ENCODE data around the gene ZMYND10.
"Not testable (repeated sequence)": the region's sequence is repeated elsewhere in the genome, so short reads cannot be mapped to it uniquely, and the experiment has no call there.

The ZMYND10 gene

GRCh38 chr3:50312041-50312440, 33.5 kb downstream of the ZMYND10 start:
- H2AFZ ChIP-seq (ENCODE audit: insufficient read depth, low read length, poor library complexity); H3K79me2 ChIP-seq (ENCODE audit: control insufficient read depth, insufficient read depth, low read length, poor library complexity); H3K4me2 ChIP-seq (ENCODE audit: low read length); H4K8ac ChIP-seq (ENCODE audit: low read depth, low read length); H4K12ac ChIP-seq (ENCODE audit: low read depth, low read length); H2BK12ac ChIP-seq (ENCODE audit: low read length); H3K9me3 ChIP-seq (ENCODE audit: insufficient read depth, low read depth, low read length); H3K27me3 ChIP-seq (ENCODE audit: insufficient read depth, low read length); H3K9ac ChIP-seq (ENCODE audit: low read length); H3K18ac ChIP-seq (ENCODE audit: low read length); H4K91ac ChIP-seq (ENCODE audit: low read depth, low read length); H3K4ac ChIP-seq (ENCODE audit: low read depth, low read length); H3K36me3 ChIP-seq (ENCODE audit: control insufficient read depth in 1 of 2, insufficient read depth in 2 of 2, low read length in 2 of 2); H3K27ac ChIP-seq (ENCODE audit: low read depth, low read length); H2BK5ac ChIP-seq (ENCODE audit: low read depth, low read length, poor library complexity); H3K4me1 ChIP-seq (ENCODE audit: control insufficient read depth in 1 of 2, insufficient read depth in 2 of 2, low read length in 2 of 2); H3K4me3 ChIP-seq (ENCODE audit: low read depth, low read length); H3K23ac ChIP-seq (ENCODE audit: low read length); DNase-seq; H3K14ac ChIP-seq (ENCODE audit: low read length); H2AK5ac ChIP-seq (ENCODE audit: low read length); H3K79me1 ChIP-seq (ENCODE audit: low read length); H2BK120ac ChIP-seq (ENCODE audit: insufficient read depth, low read length, poor library complexity): not testable (repeated sequence)
- no CpG with 5 or more reads among the region's 32 CpGs for WGBS (ENCODE audit: extremely low coverage, insufficient coverage, insufficient read length)

DNA sequence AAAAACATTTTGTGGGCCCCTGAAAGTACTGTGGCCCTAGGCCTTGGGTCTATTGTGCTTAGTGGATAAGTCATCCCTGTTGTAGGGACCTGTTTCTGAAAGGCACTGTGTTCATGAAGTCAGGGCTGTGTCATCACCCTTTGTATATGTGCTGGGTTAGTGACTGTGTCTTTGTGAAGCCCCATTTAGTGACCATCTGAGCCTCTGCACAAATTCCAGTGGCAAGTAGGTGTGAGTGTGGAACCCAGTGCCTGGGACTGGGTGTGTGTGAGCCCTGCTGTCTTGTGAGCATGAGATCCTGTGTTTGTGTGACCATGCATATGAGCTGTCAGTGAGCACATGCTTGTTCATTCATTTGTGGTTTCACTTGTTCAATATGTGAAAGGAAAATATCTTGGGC, 40.9 kb downstream of the ZMYND10 start:
- peaks cover 2 to 4% of the 10 kb centered on the region in 2 experiments for H3K36me3 ChIP-seq (ENCODE audit: control insufficient read depth in 1 of 2, insufficient read depth in 2 of 2, low read length in 2 of 2)
- no peak overlapping the region for H2BK12ac ChIP-seq (ENCODE audit: low read length)
- no peak overlapping the region for H4K12ac ChIP-seq (ENCODE audit: low read depth, low read length)
- H3K4me2 ChIP-seq (ENCODE audit: low read length): no peak overlapping the region
- no peak overlapping the region for H3K9ac ChIP-seq (ENCODE audit: low read length)
- DNase-seq: no peak
- H3K79me2 ChIP-seq (ENCODE audit: control insufficient read depth, insufficient read depth, low read length, poor library complexity): no peaks in the 10 kb centered on the region
- peaks cover 15 to 19% of the 10 kb centered on the region in 2 experiments for H3K4me1 ChIP-seq (ENCODE audit: control insufficient read depth in 1 of 2, insufficient read depth in 2 of 2, low read length in 2 of 2)
- H2AK5ac ChIP-seq (ENCODE audit: low read length): no peak overlapping the region
- H3K14ac ChIP-seq (ENCODE audit: low read length): no peak overlapping the region
- H3K79me1 ChIP-seq (ENCODE audit: low read length): peaks cover 16% of the 10 kb centered on the region
- no peak overlapping the region for H3K27ac ChIP-seq (ENCODE audit: low read depth, low read length)
- H4K8ac ChIP-seq (ENCODE audit: low read depth, low read length): no peak overlapping the region
- no peak overlapping the region for H3K4ac ChIP-seq (ENCODE audit: low read depth, low read length)
- no peaks in the 10 kb centered on the region for H3K27me3 ChIP-seq (ENCODE audit: insufficient read depth, low read length)
- no peak overlapping the region for H3K4me3 ChIP-seq (ENCODE audit: low read depth, low read length)
- H3K23ac ChIP-seq (ENCODE audit: low read length): no peak overlapping the region
- no peak overlapping the region for H2BK5ac ChIP-seq (ENCODE audit: low read depth, low read length, poor library complexity)
- H4K91ac ChIP-seq (ENCODE audit: low read depth, low read length): no peak overlapping the region
- peaks cover 11% of the 10 kb centered on the region for H3K9me3 ChIP-seq (ENCODE audit: insufficient read depth, low read depth, low read length)
- no peak overlapping the region for H2BK120ac ChIP-seq (ENCODE audit: insufficient read depth, low read length, poor library complexity)
- H2AFZ ChIP-seq (ENCODE audit: insufficient read depth, low read length, poor library complexity): no peak overlapping the region
- no peak overlapping the region for H3K18ac ChIP-seq (ENCODE audit: low read length)

GRCh38 chr3:50303013-50303815, 42.3 kb downstream of the ZMYND10 start, which contains the start of gene HYAL1:
Gene HYAL1 (minus strand): TSS chr3:50303574. CDS start chr3:50302956, 618 bp downstream.
- Histone ChIP-seq H3K27me3 (ENCODE audit: insufficient read depth, low read length) (no peaks in the 10 kb centered on the region), H3K4ac (ENCODE audit: low read depth, low read length) (no peak within 1 kb of the TSS), H3K4me2 (ENCODE audit: low read length) (no peak within 1 kb of the TSS), H3K36me3 (ENCODE audit: control insufficient read depth in 1 of 2, insufficient read depth in 2 of 2, low read length in 2 of 2) (no peaks in the 10 kb centered on the region), H3K23ac (ENCODE audit: low read length) (no peak within 1 kb of the TSS), H3K79me1 (ENCODE audit: low read length) (peaks cover 23% of the 10 kb centered on the region), H3K4me1 (ENCODE audit: control insufficient read depth in 1 of 2, insufficient read depth in 2 of 2, low read length in 2 of 2) (peaks cover 19 to 24% of the 10 kb centered on the region in 2 experiments), H2BK5ac (ENCODE audit: low read depth, low read length, poor library complexity) (no peak within 1 kb of the TSS), H2BK12ac (ENCODE audit: low read length) (no peak within 1 kb of the TSS), H4K91ac (ENCODE audit: low read depth, low read length) (no peak within 1 kb of the TSS), H3K14ac (ENCODE audit: low read length) (no peak within 1 kb of the TSS), H2AK5ac (ENCODE audit: low read length) (peak within 1 kb of the TSS; percentile 44), H3K79me2 (ENCODE audit: control insufficient read depth, insufficient read depth, low read length, poor library complexity) (peaks cover 3% of the 10 kb centered on the region), H3K9ac (ENCODE audit: low read length) (no peak within 1 kb of the TSS), H2AFZ (ENCODE audit: insufficient read depth, low read length, poor library complexity) (no peak within 1 kb of the TSS), H4K8ac (ENCODE audit: low read depth, low read length) (no peak within 1 kb of the TSS), H3K18ac (ENCODE audit: low read length) (peak within 1 kb of the TSS; percentile 48), H3K9me3 (ENCODE audit: insufficient read depth, low read depth, low read length) (peaks cover 10% of the 10 kb centered on the region), H2BK120ac (ENCODE audit: insufficient read depth, low read length, poor library complexity) (no peak within 1 kb of the TSS), H3K27ac (ENCODE audit: low read depth, low read length) (no peak within 1 kb of the TSS), H3K4me3 (ENCODE audit: low read depth, low read length) (no peak within 1 kb of the TSS), H4K12ac (ENCODE audit: low read depth, low read length) (no peak within 1 kb of the TSS)
- WGBS (ENCODE audit: extremely low coverage, insufficient coverage, insufficient read length): no CpG with 5 or more reads among the region's 14 CpGs
- no peak for DNase-seq

- Histone ChIP-seq H3K14ac (ENCODE audit: low read length) (no peak overlapping the region), H2BK12ac (ENCODE audit: low read length) (no peak overlapping the region), H3K27ac (ENCODE audit: low read depth, low read length) (no peak overlapping the region), H3K4me1 (ENCODE audit: control insufficient read depth in 1 of 2, insufficient read depth in 2 of 2, low read length in 2 of 2) (peaks cover 19 to 24% of the 10 kb centered on the region in 2 experiments), H3K36me3 (ENCODE audit: control insufficient read depth in 1 of 2, insufficient read depth in 2 of 2, low read length in 2 of 2) (no peaks in the 10 kb centered on the region), H3K4me3 (ENCODE audit: low read depth, low read length) (no peak overlapping the region), H3K79me1 (ENCODE audit: low read length) (peaks cover 24% of the 10 kb centered on the region), H2AFZ (ENCODE audit: insufficient read depth, low read length, poor library complexity) (no peak overlapping the region), H4K91ac (ENCODE audit: low read depth, low read length) (no peak overlapping the region), H3K79me2 (ENCODE audit: control insufficient read depth, insufficient read depth, low read length, poor library complexity) (peaks cover 3% of the 10 kb centered on the region), H3K23ac (ENCODE audit: low read length) (no peak overlapping the region), H2BK120ac (ENCODE audit: insufficient read depth, low read length, poor library complexity) (no peak overlapping the region), H3K4me2 (ENCODE audit: low read length) (no peak overlapping the region), H3K27me3 (ENCODE audit: insufficient read depth, low read length) (no peaks in the 10 kb centered on the region), H3K18ac (ENCODE audit: low read length) (no peak overlapping the region), H4K8ac (ENCODE audit: low read depth, low read length) (no peak overlapping the region), H3K9ac (ENCODE audit: low read length) (no peak overlapping the region), H2BK5ac (ENCODE audit: low read depth, low read length, poor library complexity) (no peak overlapping the region), H3K4ac (ENCODE audit: low read depth, low read length) (no peak overlapping the region), H4K12ac (ENCODE audit: low read depth, low read length) (no peak overlapping the region), H3K9me3 (ENCODE audit: insufficient read depth, low read depth, low read length) (peaks cover 7% of the 10 kb centered on the region), H2AK5ac (ENCODE audit: low read length) (peak overlapping the region; percentile 44)
- WGBS (ENCODE audit: extremely low coverage, insufficient coverage, insufficient read length): no CpG with 5 or more reads among the region's 32 CpGs
- DNase-seq: no peak
Measured at GRCh38 chr3:50302095-50303012, 43.2 kb downstream of the ZMYND10 start.

Measured in trophoblast cell (in vitro differentiated cells and primary cell).